ENCODE data around the gene AHSP. TPM values are rescaled to one million over a fixed set of nuclear protein-coding genes. Genes with fewer than 3 reads are reported as not detected.
A peak's percentile ranks its signal among the peaks of the same experiment; 100 is the strongest.
"Not testable (repeated sequence)": the region's sequence is repeated elsewhere in the genome, so short reads cannot be mapped to it uniquely, and the experiment has no call there.

The AHSP gene
- total RNA-seq, 1 donor from 2014 or later = not detected

DNA sequence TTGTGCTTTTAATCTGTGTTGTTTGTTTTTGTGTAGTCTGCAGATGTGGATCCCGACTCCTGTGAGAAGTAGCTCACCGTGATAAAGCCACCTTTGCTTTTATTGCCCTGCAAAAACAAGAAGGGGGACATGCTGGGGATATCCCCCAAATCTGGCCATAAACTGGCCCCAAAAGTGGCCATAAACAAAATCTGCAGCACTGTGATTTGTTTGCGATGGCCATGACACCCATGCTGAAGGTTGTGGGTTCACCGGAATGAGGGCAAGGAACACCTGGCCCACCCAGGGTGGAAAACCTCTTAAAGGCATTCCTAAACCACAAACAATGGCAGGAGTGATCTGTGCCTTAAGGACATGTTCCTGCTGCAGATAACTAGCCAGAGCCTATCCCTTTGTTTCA, 15.1 kb downstream of the AHSP start:
- Mint-ChIP-seq H3K4me1 (ENCODE audit: unreplicated experiment) (no peaks in the 10 kb centered on the region), H3K27me3 (ENCODE audit: unreplicated experiment) (peaks cover 9% of the 10 kb centered on the region), H3K4me3 (ENCODE audit: unreplicated experiment) (no peak overlapping the region), H3K36me3 (ENCODE audit: unreplicated experiment) (no peaks in the 10 kb centered on the region), H3K27ac (ENCODE audit: unreplicated experiment) (no peak overlapping the region), H3K9me3 (ENCODE audit: unreplicated experiment) (peaks cover 6% of the 10 kb centered on the region)
- DNase-seq (ENCODE audit: extremely low spot score, unreplicated experiment) = no peak
- TF ChIP-seq, protein P1, sequence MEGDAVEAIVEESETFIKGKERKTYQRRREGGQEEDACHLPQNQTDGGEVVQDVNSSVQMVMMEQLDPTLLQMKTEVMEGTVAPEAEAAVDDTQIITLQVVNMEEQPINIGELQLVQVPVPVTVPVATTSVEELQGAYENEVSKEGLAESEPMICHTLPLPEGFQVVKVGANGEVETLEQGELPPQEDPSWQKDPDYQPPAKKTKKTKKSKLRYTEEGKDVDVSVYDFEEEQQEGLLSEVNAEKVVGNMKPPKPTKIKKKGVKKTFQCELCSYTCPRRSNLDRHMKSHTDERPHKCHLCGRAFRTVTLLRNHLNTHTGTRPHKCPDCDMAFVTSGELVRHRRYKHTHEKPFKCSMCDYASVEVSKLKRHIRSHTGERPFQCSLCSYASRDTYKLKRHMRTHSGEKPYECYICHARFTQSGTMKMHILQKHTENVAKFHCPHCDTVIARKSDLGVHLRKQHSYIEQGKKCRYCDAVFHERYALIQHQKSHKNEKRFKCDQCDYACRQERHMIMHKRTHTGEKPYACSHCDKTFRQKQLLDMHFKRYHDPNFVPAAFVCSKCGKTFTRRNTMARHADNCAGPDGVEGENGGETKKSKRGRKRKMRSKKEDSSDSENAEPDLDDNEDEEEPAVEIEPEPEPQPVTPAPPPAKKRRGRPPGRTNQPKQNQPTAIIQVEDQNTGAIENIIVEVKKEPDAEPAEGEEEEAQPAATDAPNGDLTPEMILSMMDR (IDR thresholded peaks at IDR 0.05) = no peak

DNA sequence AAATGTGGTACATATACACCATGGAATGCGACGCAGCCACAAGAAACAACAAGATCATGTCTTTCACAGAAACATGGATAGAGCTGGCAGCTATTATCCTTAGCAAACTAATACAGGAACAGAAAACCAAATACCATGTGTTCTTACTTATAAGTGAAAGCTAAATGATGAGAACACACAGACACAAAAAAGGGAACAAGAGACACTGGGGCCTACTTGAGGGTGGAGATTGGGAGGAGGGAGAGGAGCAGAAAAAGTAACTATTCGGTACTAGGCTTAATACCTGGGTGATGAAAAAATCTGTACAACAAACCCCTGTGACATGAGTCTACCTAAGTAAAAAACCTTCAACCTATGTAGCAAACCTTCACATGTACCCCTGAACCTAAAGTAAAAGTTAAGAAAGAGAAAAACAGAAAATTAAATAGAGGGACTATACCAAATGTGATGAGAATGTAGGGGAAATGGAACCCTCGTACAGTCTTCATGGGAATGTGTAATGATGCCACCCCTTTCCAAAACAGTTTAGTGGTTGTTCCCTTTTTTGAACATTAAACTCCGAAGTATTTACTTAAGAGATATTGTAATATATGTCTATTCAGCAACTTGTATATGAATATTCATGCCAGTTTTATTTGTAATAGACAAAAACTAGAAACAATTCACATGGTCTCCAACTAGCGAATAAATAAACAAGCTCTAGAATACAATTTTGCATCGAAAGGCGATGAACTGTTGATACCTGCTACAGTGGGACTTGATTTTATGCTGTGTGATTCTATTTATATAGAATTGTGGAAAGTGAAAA, 33.9 kb downstream of the AHSP start:
- Mint-ChIP-seq H3K4me1 (ENCODE audit: unreplicated experiment) (no peaks in the 10 kb centered on the region), H3K4me3 (ENCODE audit: unreplicated experiment) (no peak overlapping the region), H3K36me3 (ENCODE audit: unreplicated experiment) (no peaks in the 10 kb centered on the region), H3K27ac (ENCODE audit: unreplicated experiment) (no peak overlapping the region), H3K27me3 (ENCODE audit: unreplicated experiment) (peaks cover 7% of the 10 kb centered on the region), H3K9me3 (ENCODE audit: unreplicated experiment) (no peaks in the 10 kb centered on the region)
- no peak for DNase-seq (ENCODE audit: extremely low spot score, unreplicated experiment)
- TF ChIP-seq, protein P1 (IDR thresholded peaks at IDR 0.05) = no peak

DNA sequence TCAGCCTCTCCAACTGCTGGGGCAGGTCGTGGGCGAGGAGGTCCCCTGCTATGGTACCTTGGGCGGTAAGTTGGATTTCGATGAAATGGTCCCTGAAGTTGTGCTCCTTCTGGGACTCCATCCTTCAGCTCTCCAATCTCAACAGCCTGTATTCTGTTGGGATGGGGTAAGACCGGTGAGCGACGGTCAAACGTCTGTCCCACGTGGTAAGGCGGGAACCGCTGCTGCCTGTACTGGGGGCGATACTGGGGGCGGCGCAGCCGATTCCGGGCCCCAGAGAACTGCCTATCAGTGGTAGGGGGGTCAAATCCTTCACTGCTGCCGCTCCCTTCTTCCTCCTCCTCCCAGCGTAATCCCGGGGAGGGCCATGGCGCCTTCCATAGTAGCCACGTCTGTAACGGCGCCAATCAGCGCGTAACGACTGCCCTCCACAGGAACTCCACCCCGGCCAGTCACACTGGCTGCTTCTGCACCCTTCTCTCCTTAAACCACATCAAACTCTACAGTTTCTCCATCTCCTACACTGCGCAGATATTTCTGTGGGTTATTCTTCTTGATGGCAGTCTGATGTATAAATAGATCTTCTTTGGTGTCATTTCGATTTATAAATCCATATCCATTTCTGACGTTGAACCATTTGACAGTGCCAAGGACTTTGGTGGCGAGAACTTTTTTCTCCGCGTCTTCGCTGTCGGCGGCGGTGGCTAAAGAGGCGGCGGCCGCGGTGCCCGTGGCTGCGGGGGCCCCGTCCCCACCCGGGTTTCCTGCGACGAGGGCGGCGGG, 41.1 kb downstream of the AHSP start:
- no peak overlapping the region for H3K27ac Mint-ChIP-seq (ENCODE audit: unreplicated experiment)
- peaks cover 15% of the 10 kb centered on the region for H3K27me3 Mint-ChIP-seq (ENCODE audit: unreplicated experiment)
- peaks cover 7% of the 10 kb centered on the region for H3K9me3 Mint-ChIP-seq (ENCODE audit: unreplicated experiment)
- TF ChIP-seq, protein P1 (IDR thresholded peaks at IDR 0.05) = no peak
- no peaks in the 10 kb centered on the region for H3K36me3 Mint-ChIP-seq (ENCODE audit: unreplicated experiment)
- peak overlapping the region; percentile 53 for H3K4me3 Mint-ChIP-seq (ENCODE audit: unreplicated experiment)
- peaks cover 2% of the 10 kb centered on the region for H3K4me1 Mint-ChIP-seq (ENCODE audit: unreplicated experiment)
- no peak for DNase-seq (ENCODE audit: extremely low spot score, unreplicated experiment)

DNA sequence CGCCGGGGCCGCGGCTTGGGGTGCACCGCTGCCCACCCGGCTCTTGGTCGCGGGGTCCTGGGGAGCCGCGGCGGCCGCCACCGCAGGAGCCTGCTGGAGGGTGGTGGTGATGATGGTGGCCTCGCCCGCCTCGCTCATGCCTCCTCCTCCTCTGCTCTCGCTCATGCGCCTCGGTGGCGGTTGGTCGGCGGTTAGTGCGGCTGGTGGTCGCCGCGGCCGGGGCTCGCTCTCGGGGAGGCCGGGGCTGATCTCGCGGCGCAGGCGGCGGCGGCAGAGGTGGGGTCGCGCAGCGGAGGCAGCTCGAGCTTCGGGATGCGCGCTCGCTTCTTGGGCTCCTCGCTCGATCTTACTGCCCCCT, 41.6 kb downstream of the AHSP start:
- Mint-ChIP-seq H3K27me3 (ENCODE audit: unreplicated experiment) (peaks cover 15% of the 10 kb centered on the region), H3K27ac (ENCODE audit: unreplicated experiment) (no peak overlapping the region), H3K9me3 (ENCODE audit: unreplicated experiment) (peaks cover 7% of the 10 kb centered on the region), H3K36me3 (ENCODE audit: unreplicated experiment) (no peaks in the 10 kb centered on the region), H3K4me1 (ENCODE audit: unreplicated experiment) (peaks cover 2% of the 10 kb centered on the region), H3K4me3 (ENCODE audit: unreplicated experiment) (no peak overlapping the region)
- DNase-seq (ENCODE audit: extremely low spot score, unreplicated experiment) = no peak
- TF ChIP-seq, protein P1 (IDR thresholded peaks at IDR 0.05) = no peak

DNA sequence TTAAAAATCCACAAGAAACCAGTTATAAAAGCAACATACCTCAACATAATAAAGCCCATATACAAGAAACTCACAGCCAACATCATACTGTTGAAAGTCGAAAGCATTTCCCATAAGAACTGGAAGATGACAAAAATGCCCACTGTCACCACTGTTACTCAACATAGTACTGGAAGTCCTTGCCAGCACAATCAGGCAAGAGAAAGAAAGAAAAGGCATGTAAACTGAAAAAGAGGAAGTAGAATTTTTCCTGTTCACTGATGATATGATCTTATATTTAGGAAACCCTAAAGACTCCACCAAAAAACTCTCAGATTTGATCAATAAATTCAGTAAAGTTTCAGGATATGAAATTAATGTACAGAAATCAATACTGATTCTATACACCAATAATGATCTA, 45.1 kb downstream of the AHSP start:
- TF ChIP-seq, protein P1 (IDR thresholded peaks at IDR 0.05) = no peak
- H3K9me3 Mint-ChIP-seq (ENCODE audit: unreplicated experiment) = peaks cover 20% of the 10 kb centered on the region
- no peak for DNase-seq (ENCODE audit: extremely low spot score, unreplicated experiment)
- peaks cover 13% of the 10 kb centered on the region for H3K27me3 Mint-ChIP-seq (ENCODE audit: unreplicated experiment)
- H3K4me1 Mint-ChIP-seq (ENCODE audit: unreplicated experiment) = peaks cover 2% of the 10 kb centered on the region
- no peak overlapping the region for H3K27ac Mint-ChIP-seq (ENCODE audit: unreplicated experiment)
- no peak overlapping the region for H3K4me3 Mint-ChIP-seq (ENCODE audit: unreplicated experiment)
- no peaks in the 10 kb centered on the region for H3K36me3 Mint-ChIP-seq (ENCODE audit: unreplicated experiment)

DNA sequence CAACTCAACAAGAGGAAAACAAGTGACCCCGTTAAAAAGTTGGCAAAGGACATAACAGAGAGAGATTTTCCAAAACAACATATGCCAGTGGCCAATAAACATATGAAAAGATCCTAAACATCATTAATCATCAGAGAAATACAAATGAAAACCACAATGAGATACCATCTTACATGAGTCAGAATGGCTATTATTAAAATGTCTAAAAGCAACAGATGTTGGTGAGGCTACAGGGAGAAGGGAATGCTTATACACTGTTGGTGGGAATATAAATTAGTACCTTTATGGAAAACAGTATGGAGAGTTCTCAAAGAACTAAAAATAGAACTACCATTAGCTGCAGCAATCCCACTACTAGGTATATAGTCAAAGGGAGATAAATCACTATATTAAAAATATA, 46.5 kb downstream of the AHSP start:
- DNase-seq (ENCODE audit: extremely low spot score, unreplicated experiment); H3K4me3 Mint-ChIP-seq (ENCODE audit: unreplicated experiment): not testable (repeated sequence)
- H3K9me3 Mint-ChIP-seq (ENCODE audit: unreplicated experiment) = peaks cover 32% of the 10 kb centered on the region

More for the DNA sequence above, 46.5 kb downstream of the AHSP start:
- not testable (repeated sequence) for H3K4me1 Mint-ChIP-seq (ENCODE audit: unreplicated experiment); H3K36me3 Mint-ChIP-seq (ENCODE audit: unreplicated experiment); H3K27me3 Mint-ChIP-seq (ENCODE audit: unreplicated experiment); H3K27ac Mint-ChIP-seq (ENCODE audit: unreplicated experiment)

All from osteocyte (in vitro differentiated cells).